Measurements from ENCODE around the gene SNX33.
"Not testable (repeated sequence)": the region's sequence is repeated elsewhere in the genome, so short reads cannot be mapped to it uniquely, and the experiment has no call there.

SNX33 gene

GRCh38 chr15:75683646-75684312 is 36.1 kb downstream of the SNX33 start:
- peak; percentile 20 to 31 for DNase-seq (ENCODE audit: low read depth in 2 of 2)

DNA sequence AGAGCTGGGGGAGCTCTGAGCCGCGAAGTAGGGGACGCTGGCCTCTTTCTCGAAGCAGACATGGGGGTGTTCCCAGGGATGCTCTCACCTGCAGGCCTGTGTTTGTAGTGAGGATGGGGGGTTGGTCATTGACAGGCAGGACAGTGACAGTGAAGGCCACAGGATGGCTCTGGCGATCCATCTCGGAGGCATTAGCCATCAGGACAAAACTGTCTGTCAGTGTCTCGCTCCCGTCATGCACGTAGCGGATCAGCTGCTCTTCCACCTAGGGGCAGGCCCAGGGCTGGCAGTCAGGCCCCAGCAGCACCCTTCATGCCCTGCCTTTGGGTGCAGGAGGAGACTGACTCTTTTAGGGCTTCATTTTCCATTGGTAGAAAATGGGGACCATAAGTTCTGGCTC is 36.9 kb downstream of the SNX33 start:
- no peak for DNase-seq (ENCODE audit: low read depth in 2 of 2)

DNA sequence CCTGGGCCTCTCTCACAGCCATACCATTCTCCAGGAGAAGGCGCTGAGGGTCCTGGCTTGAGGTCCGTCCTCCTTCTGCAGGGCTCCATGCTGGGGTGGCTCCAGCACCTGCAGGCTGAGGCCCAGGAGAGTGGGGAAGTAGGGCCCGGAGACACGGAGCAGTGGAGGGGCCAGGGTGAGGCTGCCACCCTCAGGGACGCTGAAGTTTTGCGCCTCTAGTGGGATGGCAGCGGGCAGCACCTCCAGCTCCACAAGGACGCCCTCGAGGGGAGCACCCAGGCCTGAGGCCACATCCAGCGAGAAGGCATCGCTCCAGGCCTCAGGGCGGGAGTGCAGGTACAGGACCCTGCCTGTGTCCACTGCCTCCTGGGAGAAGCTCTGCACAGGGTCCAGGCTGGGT is 37.5 kb downstream of the SNX33 start:
- no peak for DNase-seq (ENCODE audit: low read depth in 2 of 2)

DNA sequence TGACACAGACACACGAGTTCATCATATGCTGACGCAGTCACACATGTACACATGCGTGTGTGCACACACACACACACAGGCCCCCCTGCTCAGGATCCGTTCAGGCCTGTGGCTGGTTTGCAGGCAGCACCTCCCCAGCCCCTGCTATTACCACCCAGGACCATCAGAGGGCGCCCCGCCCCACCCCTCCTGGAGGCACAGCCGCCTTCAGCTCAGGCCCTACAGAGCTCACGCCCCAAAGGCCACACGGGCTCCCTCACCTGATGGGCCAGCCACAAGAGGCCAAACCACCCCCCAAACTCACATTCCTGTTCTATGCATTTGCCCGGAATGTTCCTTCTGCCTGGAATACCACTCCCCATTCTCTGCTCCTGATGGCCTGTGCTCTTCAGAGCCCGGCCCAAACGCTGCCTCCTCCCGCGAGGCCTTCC is 38.5 kb downstream of the SNX33 start:
- peak; percentile 37 to 46 for DNase-seq (ENCODE audit: low read depth in 2 of 2)

- no peak for DNase-seq (ENCODE audit: low read depth in 2 of 2)
Observed at GRCh38 chr15:75687486-75688277, 40.0 kb downstream of the SNX33 start.

DNA sequence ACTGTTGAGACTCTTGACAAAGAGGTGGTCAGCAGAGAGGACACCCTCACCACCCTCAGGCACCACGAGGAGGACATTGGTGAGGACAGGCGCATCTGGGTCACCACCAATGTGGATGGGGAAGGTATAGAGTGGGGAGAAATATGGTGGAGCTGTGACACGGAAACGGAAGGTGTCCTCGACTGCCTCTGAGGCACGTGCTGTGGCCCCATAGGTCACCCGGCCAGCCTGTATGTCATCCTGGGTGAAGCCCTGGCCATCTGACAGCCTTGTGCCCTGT is 40.5 kb downstream of the SNX33 start:
- no peak for DNase-seq (ENCODE audit: low read depth in 2 of 2)

GRCh38 chr15:75688831-75689230 is 41.1 kb downstream of the SNX33 start:
- DNase-seq (ENCODE audit: low read depth in 2 of 2): no peak

GRCh38 chr15:75689429-75689828 is 41.7 kb downstream of the SNX33 start:
- not testable (repeated sequence) for DNase-seq (ENCODE audit: low read depth in 2 of 2)

- DNase-seq (ENCODE audit: low read depth in 2 of 2): not testable (repeated sequence)
Observed at GRCh38 chr15:75692311-75692710, 44.6 kb downstream of the SNX33 start.

DNA sequence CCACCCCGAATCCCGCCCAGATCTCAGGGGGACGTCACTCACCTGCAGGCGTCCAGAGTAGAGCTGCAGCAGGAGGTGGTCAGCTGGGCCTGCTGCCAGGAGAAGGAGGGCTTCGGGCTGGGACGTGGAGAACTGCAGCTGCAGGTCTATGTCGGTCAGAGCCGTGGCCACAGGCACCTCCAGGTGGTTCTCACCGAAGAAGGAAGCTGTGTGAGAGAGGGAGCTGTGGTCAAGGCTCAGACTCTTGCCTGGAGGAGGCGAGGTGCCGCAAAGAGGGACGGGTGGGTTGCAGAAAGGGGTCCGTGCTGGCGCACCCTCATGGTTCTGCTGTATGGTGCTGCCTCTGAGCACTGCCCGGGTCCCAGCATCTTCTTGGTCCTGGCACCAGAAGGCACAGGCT is 45.3 kb downstream of the SNX33 start:
- not testable (repeated sequence) for DNase-seq (ENCODE audit: low read depth in 2 of 2)

- DNase-seq (ENCODE audit: low read depth in 2 of 2): no peak
Observed at GRCh38 chr15:75693501-75694240, 46.0 kb downstream of the SNX33 start.

- no peak for DNase-seq (ENCODE audit: low read depth in 2 of 2)
Observed at GRCh38 chr15:75694241-75695182, 46.8 kb downstream of the SNX33 start.

DNA sequence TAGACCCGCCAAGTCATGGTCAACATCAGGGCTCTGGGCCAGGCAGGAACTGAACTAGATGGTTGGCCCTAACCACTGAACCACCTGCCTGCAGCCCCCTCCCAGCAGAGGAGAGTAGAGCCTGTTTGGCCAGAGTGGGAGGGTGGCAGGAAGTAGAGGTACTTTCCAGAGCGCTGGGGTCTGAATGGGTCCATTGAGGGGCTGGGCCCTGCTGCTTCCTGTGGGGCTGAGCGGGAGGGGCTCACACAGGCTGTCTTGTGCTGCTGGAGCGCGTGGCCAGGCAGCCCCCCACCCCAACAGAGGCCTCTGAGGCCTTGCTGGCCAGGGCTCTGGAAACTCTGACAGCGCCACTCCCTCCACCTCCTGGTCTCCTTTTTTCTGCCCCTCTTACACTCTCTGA is 47.5 kb downstream of the SNX33 start:
- DNase-seq (ENCODE audit: low read depth in 2 of 2): no peak

- DNase-seq (ENCODE audit: low read depth in 2 of 2): no peak
Observed at GRCh38 chr15:75695634-75696310, 48.1 kb downstream of the SNX33 start.

GRCh38 chr15:75696311-75696720 is 48.6 kb downstream of the SNX33 start:
- DNase-seq (ENCODE audit: low read depth in 2 of 2): no peak

DNA sequence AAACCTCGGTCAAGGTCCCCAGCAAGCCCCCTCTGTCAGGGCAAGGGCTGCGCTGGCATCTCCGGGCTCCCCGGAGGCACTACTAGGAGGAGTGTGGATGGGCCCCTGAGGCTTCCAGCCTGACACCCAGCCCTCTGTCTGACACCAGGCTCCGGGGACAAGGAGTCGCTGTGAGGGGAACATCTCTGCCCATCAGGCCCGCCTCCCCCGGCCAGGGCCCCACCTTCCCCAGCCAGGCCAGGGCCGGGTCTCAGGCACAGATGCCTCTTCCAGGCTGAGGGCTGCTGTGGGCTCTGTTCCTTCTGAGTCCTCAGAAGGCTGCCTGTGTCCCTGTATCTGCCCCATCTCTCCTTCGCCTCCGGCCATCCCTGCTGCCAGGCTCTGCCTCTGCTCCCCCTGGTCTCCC is 49.1 kb downstream of the SNX33 start:
- no peak for DNase-seq (ENCODE audit: low read depth in 2 of 2)

DNA sequence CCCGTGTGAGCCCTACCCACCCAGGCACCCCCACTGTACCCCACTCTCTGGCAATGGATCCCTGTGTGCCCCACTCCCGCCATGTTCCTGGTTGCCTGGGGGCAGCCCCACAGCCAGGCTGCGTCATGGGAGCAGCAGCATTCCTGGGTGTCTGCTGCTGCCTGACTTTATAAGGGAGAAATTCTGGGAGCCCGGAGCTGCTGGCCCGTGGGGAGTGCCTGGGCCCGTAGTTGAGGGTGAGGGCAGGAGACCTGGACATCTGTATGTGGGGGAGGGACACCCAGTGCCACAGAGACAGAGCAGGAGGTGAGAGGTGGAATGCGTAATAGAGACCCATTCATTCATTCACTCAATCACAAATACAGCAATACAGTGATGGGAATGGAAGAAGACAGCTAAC is 49.8 kb downstream of the SNX33 start:
- DNase-seq (ENCODE audit: low read depth in 2 of 2): no peak

GRCh38 chr15:75697974-75698747 is 50.4 kb downstream of the SNX33 start:
- not testable (repeated sequence) for DNase-seq (ENCODE audit: low read depth in 2 of 2)

- DNase-seq (ENCODE audit: low read depth in 2 of 2): not testable (repeated sequence)
Observed at GRCh38 chr15:75699517-75699916, 51.8 kb downstream of the SNX33 start.
